Keratinocyte (primary cell): ENCODE data around the gene USP20.

ENCODE experiments used
- EZH2 ChIP-seq: IDR thresholded peaks from one replicate; pipeline ENCODE4 v1.6.1; 2012; ENCODE audit warnings: inconsistent platforms, mild to moderate bottlenecking, low read length, moderate library complexity
- TF ChIP-seq, protein P1 (sequence below), 3 experiments: IDR thresholded peaks in 1 of 3; conservative IDR thresholded peaks in 1 of 3; optimal IDR thresholded peaks in 1 of 3; 2 replicates in 2 of 3; 3 replicates in 1 of 3; pipeline versions ENCODE3 to v1.5.1; 2011; ENCODE audit warnings: low read length in 3 of 3, mild to moderate bottlenecking in 3 of 3, moderate library complexity in 2 of 3, control low read depth in 1 of 3, inconsistent platforms in 1 of 3; ENCODE audit not compliant: insufficient read depth in 2 of 3; ENCODE audit errors: extremely low read depth in 1 of 3

DNA sequence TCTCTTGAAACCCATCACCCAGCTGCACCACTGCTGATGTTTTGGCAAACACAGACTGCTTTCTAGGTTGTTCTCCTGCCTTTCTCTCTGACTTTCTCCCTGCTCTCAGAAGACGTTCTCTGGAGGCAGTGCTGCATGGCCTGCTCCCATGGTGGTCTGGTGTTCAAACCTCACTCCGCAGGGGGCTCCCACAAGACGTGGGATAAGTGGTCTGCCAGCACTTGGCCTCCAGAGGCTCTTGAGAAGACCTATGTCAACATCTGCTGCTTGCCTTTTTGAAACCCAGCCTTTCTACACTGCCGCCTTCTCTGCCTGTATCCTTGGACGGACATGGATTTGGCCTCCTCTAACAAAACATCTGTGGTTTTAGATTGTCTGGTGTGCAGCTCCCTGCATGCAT is 16.6 kb downstream of the USP20 start:
- TF ChIP-seq, protein P1, sequence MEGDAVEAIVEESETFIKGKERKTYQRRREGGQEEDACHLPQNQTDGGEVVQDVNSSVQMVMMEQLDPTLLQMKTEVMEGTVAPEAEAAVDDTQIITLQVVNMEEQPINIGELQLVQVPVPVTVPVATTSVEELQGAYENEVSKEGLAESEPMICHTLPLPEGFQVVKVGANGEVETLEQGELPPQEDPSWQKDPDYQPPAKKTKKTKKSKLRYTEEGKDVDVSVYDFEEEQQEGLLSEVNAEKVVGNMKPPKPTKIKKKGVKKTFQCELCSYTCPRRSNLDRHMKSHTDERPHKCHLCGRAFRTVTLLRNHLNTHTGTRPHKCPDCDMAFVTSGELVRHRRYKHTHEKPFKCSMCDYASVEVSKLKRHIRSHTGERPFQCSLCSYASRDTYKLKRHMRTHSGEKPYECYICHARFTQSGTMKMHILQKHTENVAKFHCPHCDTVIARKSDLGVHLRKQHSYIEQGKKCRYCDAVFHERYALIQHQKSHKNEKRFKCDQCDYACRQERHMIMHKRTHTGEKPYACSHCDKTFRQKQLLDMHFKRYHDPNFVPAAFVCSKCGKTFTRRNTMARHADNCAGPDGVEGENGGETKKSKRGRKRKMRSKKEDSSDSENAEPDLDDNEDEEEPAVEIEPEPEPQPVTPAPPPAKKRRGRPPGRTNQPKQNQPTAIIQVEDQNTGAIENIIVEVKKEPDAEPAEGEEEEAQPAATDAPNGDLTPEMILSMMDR (optimal IDR thresholded peaks at IDR 0.05 in 1 of 3, IDR thresholded peaks at IDR 0.05 in 1 of 3, conservative IDR thresholded peaks at IDR 0.05 in 1 of 3; ENCODE audit: extremely low read depth in 1 of 3, insufficient read depth in 2 of 3, low read length in 3 of 3): no peak
- no peak for TF ChIP-seq EZH2
